Measurements from ENCODE around the gene POP7. TPM values are rescaled to one million over a fixed set of nuclear protein-coding genes. Genes with fewer than 3 reads are reported as not detected.

The POP7 gene
- total RNA-seq, 4 donors from 2014 or later = 15.8 to 44.8 (median 21.0) TPM

DNA sequence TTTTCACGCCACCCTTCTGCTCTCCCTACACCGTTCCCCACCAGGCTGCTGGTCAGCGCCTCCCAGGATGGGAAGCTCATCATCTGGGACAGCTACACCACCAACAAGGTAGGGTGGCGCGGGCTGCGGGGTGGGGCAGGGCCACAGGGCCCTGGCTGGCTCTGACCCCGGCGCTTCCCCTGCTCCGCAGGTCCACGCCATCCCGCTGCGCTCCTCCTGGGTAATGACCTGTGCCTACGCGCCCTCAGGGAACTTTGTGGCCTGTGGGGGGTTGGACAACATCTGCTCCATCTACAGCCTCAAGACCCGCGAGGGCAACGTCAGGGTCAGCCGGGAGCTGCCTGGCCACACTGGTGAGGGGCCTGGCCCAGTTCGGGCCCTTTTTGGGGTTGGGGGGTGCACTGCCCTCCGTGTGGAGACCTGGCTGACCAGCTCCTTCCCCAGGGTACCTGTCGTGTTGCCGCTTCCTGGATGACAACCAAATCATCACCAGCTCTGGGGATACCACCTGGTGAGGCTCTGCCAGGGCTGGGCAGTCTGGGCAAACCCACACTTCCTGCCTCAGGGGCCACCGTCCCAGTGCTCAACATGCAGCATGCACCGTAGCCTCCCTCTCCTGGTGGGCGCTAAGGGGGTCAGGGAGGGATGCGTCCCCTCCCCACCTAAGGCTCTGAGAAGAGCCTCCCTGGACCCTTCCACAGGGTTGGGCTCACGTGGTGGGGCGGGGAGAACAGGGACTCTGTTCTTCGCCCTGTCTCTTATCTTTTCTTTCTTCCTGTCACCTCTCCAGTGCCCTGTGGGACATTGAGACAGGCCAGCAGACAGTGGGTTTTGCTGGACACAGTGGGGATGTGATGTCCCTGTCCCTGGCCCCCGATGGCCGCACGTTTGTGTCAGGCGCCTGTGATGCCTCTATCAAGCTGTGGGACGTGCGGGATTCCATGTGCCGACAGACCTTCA lies 28.3 kb upstream of the POP7 start:
- H3K36me3 ChIP-seq = peaks cover 37 to 42% of the 10 kb centered on the region in 2 donors
- H3K9me3 ChIP-seq = no peaks in the 10 kb centered on the region
- no peak overlapping the region for H3K4me3 ChIP-seq (replicated peaks in 1 of 3)
- H3K4me1 ChIP-seq = peaks cover 8 to 11% of the 10 kb centered on the region in 2 donors
- intact Hi-C loops (cut with DNase I) = no loop called here
- H3K27me3 ChIP-seq = no peaks in the 10 kb centered on the region
- no peak overlapping the region for H3K27ac ChIP-seq
- DNase-seq = no peak
- 95 to 96% methylated on average over 22 to 28 of the region's 36 CpGs for WGBS, 2 donors
- TF ChIP-seq POLR2A (IDR thresholded peaks at IDR 0.05) = no peak
- TF ChIP-seq, protein P1, sequence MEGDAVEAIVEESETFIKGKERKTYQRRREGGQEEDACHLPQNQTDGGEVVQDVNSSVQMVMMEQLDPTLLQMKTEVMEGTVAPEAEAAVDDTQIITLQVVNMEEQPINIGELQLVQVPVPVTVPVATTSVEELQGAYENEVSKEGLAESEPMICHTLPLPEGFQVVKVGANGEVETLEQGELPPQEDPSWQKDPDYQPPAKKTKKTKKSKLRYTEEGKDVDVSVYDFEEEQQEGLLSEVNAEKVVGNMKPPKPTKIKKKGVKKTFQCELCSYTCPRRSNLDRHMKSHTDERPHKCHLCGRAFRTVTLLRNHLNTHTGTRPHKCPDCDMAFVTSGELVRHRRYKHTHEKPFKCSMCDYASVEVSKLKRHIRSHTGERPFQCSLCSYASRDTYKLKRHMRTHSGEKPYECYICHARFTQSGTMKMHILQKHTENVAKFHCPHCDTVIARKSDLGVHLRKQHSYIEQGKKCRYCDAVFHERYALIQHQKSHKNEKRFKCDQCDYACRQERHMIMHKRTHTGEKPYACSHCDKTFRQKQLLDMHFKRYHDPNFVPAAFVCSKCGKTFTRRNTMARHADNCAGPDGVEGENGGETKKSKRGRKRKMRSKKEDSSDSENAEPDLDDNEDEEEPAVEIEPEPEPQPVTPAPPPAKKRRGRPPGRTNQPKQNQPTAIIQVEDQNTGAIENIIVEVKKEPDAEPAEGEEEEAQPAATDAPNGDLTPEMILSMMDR (IDR thresholded peaks at IDR 0.05) = no peak

DNA sequence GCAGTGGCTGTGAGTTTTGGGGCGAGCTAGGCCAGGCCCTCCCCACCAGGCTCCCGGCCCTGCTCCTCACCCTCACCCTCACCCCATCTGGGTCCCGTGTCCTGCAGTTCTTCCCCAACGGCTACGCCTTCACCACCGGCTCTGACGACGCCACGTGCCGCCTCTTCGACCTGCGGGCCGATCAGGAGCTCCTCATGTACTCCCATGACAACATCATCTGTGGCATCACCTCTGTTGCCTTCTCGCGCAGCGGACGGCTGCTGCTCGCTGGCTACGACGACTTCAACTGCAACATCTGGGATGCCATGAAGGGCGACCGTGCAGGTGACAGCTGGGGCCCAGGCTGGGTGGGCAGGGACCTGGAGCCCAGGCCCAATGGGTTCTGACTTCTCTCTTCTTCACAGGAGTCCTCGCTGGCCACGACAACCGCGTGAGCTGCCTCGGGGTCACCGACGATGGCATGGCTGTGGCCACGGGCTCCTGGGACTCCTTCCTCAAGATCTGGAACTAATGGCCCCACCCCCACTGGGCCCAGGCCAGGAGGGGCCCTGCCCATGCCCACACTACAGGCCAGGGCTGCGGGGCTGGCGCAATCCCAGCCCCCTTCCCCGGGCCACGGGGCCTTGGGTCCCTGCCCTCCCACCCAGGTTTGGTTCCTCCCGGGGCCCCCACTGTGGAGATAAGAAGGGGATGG lies 27.5 kb upstream of the POP7 start:
- no peak for DNase-seq
- 80 to 88% methylated on average over 25 to 34 of the region's 35 CpGs for WGBS, 2 donors

DNA sequence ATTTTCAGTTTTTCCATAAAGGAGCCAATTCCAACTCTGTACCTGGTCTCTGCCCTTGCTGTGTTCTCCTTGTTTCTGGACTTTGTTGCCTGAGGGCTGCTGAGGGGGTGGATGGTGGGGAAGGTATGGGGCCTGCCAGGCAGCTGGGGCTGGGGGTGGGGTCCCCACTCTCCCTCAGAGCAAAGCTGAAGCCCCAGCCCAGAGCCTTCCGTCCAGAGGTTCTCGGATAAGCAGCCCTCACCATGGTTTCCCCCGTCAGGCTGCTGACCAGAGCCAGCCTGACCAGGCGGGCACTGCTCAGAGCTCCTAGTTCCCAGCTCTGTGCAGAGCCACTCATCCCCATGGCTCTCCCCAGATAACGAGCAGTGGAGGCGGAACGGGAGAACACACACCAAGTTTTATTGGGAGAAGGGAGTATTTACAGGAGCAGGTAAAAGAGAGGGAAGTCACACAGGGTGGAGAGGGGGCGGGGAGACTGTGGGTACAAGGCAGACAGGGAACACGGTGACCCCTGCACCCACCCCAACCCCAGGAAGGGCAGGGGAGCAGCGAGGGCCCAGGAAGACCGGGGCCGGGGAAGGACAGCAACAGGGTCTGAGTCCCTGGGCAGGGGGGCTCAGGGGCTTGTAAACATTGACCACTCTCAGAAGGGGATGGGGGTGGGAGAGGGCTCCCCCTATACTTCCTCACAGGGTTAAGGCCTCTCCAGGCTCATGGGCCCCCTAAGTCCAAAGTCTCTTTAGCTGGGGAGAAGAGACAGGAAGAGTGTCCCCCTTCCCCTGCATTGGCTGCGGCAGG lies 26.6 kb upstream of the POP7 start:
- 80 to 88% methylated on average over 10 to 12 of the region's 13 CpGs for WGBS, 2 donors
- Histone ChIP-seq H3K27ac (peak overlapping the region in 1 of 3 donors; percentile 2), H3K4me1 (peaks cover 8% of the 10 kb centered on the region in 2 donors), H3K4me3 (replicated peaks in 1 of 3) (no peak overlapping the region), H3K36me3 (peaks cover 54 to 59% of the 10 kb centered on the region in 2 donors), H3K9me3 (no peaks in the 10 kb centered on the region), H3K27me3 (no peaks in the 10 kb centered on the region)
- no peak for DNase-seq
- intact Hi-C loops (cut with DNase I) = no loop called here
- TF ChIP-seq, protein P1 (IDR thresholded peaks at IDR 0.05) = no peak
- no peak for TF ChIP-seq POLR2A (IDR thresholded peaks at IDR 0.05)

More for the DNA sequence above, 27.5 kb upstream of the POP7 start:
- no peak overlapping the region for H3K4me3 ChIP-seq (replicated peaks in 1 of 3)
- peaks cover 45 to 50% of the 10 kb centered on the region in 2 donors for H3K36me3 ChIP-seq
- no peak overlapping the region for H3K27ac ChIP-seq
- intact Hi-C loops (cut with DNase I) = no loop called here
- H3K4me1 ChIP-seq = peaks cover 8% of the 10 kb centered on the region in 2 donors
- no peaks in the 10 kb centered on the region for H3K9me3 ChIP-seq
- TF ChIP-seq, protein P1 (IDR thresholded peaks at IDR 0.05) = no peak
- no peaks in the 10 kb centered on the region for H3K27me3 ChIP-seq

DNA sequence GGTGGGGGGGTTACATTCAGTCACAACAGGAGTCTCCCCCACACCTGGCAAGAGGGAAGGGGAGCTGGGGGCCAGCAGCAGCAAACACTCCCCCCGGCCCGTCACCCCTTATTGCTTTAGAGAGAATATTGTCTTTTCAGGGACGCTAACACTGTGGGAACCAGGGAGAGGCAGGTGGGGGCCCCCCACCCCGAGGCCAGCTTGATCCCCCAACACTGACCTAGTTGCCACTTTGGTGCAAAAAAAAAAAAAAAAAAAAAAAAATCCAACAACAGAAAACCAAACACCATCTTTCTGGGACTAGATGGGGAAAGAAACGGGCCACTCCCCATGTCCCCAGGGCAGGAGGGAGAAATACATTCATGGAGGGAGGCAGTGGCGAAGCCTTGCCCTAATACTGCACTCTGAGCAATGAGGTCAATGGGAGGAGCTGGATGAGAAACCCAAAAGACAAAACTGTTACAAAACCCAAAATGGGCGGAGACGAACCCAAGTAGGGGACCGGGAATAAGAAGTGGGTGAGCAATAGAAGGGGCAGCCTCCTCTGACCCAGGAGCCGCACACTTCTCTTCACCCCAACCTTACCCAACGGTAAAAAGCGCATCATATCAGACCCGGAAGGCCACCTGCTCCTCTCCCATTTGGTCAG lies 25.9 kb upstream of the POP7 start:
- Histone ChIP-seq H3K27ac (peak overlapping the region in 1 of 3 donors; percentile 30), H3K4me1 (peaks cover 8% of the 10 kb centered on the region in 2 donors), H3K9me3 (no peaks in the 10 kb centered on the region), H3K4me3 (replicated peaks in 1 of 3) (no peak overlapping the region), H3K27me3 (no peaks in the 10 kb centered on the region), H3K36me3 (peaks cover 61 to 66% of the 10 kb centered on the region in 2 donors)
- intact Hi-C loops (cut with DNase I) = loop anchor here (10.0 kb wide), 1 partner anchor 215 kb away; the partner anchor contains the start of gene SPACDR
- TF ChIP-seq POLR2A (IDR thresholded peaks at IDR 0.05) = no peak
- TF ChIP-seq, protein P1 (IDR thresholded peaks at IDR 0.05) = no peak
- DNase-seq = no peak
- WGBS, 2 donors = 82% methylated on average over 13 of the region's 13 CpGs

Measured in thyroid gland (tissue), 4 donors.